ENCODE measurements around the gene IQSEC1.

Gene IQSEC1

GRCh38 chr3:12990306-12990705, 82.9 kb downstream of the IQSEC1 start:
- no peak overlapping the region for H3K4me3 ChIP-seq (ENCODE audit: low read depth, low read length)
- no peak for TF ChIP-seq MAX (IDR thresholded peaks at IDR 0.05; ENCODE audit: low read depth, low read length)
- no peak for TF ChIP-seq POLR2A (IDR thresholded peaks at IDR 0.05; ENCODE audit: extremely low read depth, insufficient read length)
- no peak for TF ChIP-seq MYC (IDR thresholded peaks at IDR 0.05; ENCODE audit: low read depth, low read length)
- DNase-seq (ENCODE audit: low read depth), result no peak

- no peak for TF ChIP-seq MAX (IDR thresholded peaks at IDR 0.05; ENCODE audit: low read depth, low read length)
- TF ChIP-seq MYC (IDR thresholded peaks at IDR 0.05; ENCODE audit: low read depth, low read length), result no peak
- TF ChIP-seq, protein P1, sequence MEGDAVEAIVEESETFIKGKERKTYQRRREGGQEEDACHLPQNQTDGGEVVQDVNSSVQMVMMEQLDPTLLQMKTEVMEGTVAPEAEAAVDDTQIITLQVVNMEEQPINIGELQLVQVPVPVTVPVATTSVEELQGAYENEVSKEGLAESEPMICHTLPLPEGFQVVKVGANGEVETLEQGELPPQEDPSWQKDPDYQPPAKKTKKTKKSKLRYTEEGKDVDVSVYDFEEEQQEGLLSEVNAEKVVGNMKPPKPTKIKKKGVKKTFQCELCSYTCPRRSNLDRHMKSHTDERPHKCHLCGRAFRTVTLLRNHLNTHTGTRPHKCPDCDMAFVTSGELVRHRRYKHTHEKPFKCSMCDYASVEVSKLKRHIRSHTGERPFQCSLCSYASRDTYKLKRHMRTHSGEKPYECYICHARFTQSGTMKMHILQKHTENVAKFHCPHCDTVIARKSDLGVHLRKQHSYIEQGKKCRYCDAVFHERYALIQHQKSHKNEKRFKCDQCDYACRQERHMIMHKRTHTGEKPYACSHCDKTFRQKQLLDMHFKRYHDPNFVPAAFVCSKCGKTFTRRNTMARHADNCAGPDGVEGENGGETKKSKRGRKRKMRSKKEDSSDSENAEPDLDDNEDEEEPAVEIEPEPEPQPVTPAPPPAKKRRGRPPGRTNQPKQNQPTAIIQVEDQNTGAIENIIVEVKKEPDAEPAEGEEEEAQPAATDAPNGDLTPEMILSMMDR (IDR thresholded peaks at IDR 0.05; ENCODE audit: low read depth, low read length), result no peak
- no peak for TF ChIP-seq POLR2A (IDR thresholded peaks at IDR 0.05; ENCODE audit: extremely low read depth, insufficient read length)
- H3K4me3 ChIP-seq (ENCODE audit: low read depth, low read length), result no peak overlapping the region
- no peak for DNase-seq (ENCODE audit: low read depth)
Measured at GRCh38 chr3:12988728-12989454, 84.3 kb downstream of the IQSEC1 start.

DNA sequence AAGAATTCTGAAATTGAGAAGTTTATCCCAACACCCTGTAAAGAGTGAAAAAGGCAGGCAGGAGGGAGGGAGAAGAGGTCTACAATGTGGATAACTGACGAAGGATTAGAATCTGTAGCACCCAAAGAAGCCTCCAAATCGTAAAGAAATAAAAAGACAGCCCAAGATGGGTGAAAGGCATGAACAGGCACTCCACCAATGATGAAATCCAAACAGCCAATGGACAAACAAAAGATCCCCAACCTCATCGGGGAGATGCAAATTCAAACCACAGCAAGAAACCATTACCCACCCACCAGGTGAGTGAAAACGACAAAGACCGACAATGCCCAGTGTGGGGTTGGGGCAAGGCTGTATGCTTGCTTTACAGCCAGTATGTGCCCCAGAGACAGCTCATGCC, 85.6 kb downstream of the IQSEC1 start:
- H3K4me3 ChIP-seq (ENCODE audit: low read depth, low read length), result no peak overlapping the region
- TF ChIP-seq POLR2A (IDR thresholded peaks at IDR 0.05; ENCODE audit: extremely low read depth, insufficient read length), result no peak
- TF ChIP-seq MAX (IDR thresholded peaks at IDR 0.05; ENCODE audit: low read depth, low read length), result no peak
- no peak for DNase-seq (ENCODE audit: low read depth)

- DNase-seq (ENCODE audit: low read depth), result no peak
- TF ChIP-seq MYC (IDR thresholded peaks at IDR 0.05; ENCODE audit: low read depth, low read length), result no peak
- TF ChIP-seq, protein P1 (IDR thresholded peaks at IDR 0.05; ENCODE audit: low read depth, low read length), result no peak
- no peak for TF ChIP-seq POLR2A (IDR thresholded peaks at IDR 0.05; ENCODE audit: extremely low read depth, insufficient read length)
- TF ChIP-seq MAX (IDR thresholded peaks at IDR 0.05; ENCODE audit: low read depth, low read length), result no peak
- H3K4me3 ChIP-seq (ENCODE audit: low read depth, low read length), result no peak overlapping the region
Measured at GRCh38 chr3:12986986-12987385, 86.2 kb downstream of the IQSEC1 start.

DNA sequence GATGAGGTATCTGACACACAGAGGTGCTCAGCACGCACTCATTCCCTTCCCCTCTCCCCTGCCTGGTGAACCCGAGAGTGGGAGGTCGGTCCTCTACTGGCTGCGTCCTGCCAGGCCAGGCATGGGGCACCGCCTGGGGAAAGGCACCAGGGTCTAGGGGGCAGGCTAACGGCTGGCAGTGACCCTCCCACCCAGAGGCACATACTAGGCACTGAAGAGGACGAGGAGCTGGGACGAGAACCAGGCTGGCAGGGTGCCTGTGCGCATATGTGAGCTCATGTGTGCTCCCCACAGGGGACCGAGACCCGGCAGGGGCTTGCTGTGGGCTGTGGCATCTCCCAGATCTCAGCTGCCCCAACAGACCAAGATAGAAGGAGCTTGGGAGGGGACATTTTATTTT, 86.7 kb downstream of the IQSEC1 start:
- no peak overlapping the region for H3K4me3 ChIP-seq (ENCODE audit: low read depth, low read length)
- TF ChIP-seq POLR2A (IDR thresholded peaks at IDR 0.05; ENCODE audit: extremely low read depth, insufficient read length) (no peak), MYC (IDR thresholded peaks at IDR 0.05; ENCODE audit: low read depth, low read length) (no peak), MAX (IDR thresholded peaks at IDR 0.05; ENCODE audit: low read depth, low read length) (no peak)
- TF ChIP-seq, protein P1 (IDR thresholded peaks at IDR 0.05; ENCODE audit: low read depth, low read length), result no peak
- DNase-seq (ENCODE audit: low read depth), result no peak

- no peak for TF ChIP-seq MAX (IDR thresholded peaks at IDR 0.05; ENCODE audit: low read depth, low read length)
- TF ChIP-seq POLR2A (IDR thresholded peaks at IDR 0.05; ENCODE audit: extremely low read depth, insufficient read length), result no peak
- TF ChIP-seq, protein P1 (IDR thresholded peaks at IDR 0.05; ENCODE audit: low read depth, low read length), result no peak
- TF ChIP-seq MYC (IDR thresholded peaks at IDR 0.05; ENCODE audit: low read depth, low read length), result no peak
- no peak for DNase-seq (ENCODE audit: low read depth)
- H3K4me3 ChIP-seq (ENCODE audit: low read depth, low read length), result no peak overlapping the region
Measured at GRCh38 chr3:12986031-12986430, 87.2 kb downstream of the IQSEC1 start.
